ENCODE results near the gene ANKRD33.

The ANKRD33 gene

DNA sequence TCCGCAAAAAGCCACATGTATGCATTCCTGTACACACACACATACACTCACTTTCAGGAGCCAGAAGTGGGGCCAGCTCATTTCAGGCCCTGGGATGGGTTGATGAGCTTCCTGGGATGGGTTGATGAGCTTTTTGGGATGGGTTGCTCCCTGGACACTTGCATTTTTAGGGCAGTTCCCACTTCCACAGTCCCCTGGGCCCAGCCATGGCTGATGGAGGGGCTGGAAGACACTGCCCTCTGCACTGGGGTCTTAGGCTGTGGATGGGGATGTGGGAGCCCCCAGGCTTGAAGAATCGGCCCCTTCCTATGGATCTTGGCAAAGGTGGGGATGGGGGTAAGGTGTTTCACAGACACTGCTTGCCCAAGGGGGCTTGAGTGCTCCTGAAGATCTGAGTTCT, 32.1 kb downstream of the ANKRD33 start:
- no peak for DNase-seq (ENCODE audit: low read depth)

DNA sequence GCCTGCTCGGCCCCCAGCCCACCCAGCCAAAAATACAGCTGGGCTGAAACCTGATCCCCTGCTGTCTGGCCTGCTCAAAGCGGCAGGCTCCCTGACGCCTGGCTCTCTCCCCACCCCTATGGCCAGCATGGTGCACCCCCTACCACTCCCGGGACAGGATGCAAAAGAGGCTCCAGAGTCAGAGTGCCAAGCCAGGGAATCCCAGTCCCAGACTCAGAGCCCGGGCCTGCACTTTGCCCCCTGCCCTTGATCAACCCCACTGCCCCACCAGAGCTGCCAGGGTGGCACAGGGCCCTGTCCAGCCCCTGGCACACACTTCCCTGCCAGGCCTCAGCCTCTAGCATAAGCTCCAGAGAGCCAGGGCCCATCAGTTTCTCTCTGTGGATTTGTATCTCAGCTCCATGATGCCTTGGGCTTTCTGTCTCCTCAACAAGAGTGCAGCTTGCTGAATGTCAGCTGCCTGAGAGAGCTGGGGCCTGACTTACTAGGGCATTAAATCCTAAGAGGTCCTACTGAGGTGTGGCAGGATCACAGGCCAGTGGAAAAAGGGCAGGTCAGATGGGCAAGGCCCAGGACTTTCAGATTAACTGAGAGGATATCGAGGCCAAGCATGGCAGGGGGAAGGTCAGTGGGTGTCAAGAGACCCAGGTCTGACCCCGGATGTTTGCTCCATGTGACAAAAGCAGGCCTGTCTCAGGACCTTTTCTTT, 33.3 kb downstream of the ANKRD33 start:
- DNase-seq (ENCODE audit: low read depth) = no peak

DNA sequence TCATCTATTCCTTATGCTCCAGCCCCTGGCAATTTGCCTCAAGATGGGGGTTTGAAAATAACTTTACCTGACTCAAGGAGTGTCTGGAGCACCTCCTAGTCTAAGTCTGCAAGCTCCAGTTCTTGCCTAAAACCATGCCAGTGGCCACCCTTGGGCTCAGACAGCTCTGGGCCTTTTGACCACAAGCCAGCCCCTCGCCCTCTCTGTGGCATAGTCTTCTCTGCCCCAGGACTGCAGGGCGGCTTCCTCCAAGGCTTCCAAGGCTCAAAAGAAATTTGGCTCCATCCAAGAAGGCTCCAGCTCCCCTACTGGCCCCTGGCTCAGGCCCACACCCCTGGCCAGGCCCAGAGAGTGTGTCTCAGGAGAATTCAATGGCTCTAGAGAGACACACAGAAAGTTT, 34.2 kb downstream of the ANKRD33 start:
- DNase-seq (ENCODE audit: low read depth) = no peak

DNA sequence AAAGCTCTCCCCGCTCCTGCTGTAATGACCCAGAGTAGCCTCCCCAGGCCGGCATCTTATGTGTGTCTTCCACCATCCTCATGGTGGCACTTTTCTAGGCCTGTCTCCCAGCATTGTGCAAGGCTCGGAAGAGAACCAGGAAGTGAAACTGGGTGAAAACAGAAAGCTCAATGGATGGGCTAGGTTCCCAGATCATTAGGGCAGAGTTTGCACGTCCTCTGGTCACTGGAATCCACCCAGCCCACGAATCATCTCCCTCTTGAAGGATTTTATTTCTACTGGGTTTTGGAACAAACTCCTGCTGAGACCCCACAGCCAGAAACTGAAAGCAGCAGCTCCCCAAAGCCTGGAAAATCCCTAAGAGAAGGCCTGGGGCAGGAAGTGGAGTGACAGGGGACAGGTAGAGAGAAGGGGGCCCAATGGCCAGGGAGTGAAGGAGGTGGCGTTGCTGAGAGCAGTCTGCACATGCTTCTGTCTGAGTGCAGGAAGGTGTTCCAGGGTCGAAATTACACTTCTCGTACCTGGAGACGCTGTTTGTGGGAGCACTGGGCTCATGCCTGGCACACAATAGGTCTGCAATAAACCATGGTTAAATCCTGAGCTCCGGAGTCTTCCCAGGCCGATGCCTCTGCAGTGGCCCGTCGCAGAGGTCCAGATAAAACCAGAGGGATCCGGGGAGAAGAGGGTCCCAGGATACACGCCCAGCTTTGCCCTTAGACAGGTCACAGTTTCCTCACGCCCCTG, 35.0 kb downstream of the ANKRD33 start:
- DNase-seq (ENCODE audit: low read depth) = no peak

DNA sequence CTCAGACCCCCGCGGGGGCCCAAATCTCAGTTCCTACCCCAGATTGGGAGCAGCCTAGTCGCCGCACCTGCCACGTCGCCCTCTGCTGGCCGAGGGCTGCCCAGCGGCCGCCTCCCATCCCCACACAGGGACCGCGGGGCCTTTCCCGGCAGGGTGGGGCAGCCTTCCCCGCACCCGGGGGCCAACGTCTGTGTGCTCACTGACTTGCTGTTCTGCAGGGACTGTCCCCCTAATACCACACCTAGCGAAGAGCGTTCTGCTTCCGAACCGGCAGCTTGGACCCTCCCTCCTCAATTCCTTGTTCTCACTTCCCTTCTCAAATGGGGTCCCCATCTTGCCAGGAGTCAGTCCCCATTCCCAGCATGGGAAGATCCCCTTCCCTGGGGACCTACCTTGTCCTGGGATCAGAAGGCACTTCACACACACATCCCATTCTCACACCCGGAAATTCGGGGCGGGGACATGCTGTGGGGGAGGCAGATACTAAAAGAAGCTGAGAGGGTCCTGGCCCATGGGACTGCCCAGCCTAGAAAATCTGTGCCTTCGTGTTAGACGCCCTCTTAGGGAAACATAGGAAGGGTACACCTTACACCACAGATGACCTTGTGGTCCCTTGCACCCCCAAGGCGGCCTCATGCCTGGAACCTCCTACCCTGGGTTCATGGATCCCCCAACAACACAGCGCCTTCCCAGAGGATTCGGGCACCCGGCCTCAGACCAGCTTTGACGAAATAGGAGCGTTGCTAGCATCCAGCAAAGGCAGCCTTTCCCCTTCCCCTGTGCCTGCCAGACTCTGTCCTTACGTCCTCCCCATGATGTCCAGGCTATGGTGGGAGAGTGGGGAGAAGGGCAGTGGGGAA, 35.8 kb downstream of the ANKRD33 start:
- no peak for DNase-seq (ENCODE audit: low read depth)

DNA sequence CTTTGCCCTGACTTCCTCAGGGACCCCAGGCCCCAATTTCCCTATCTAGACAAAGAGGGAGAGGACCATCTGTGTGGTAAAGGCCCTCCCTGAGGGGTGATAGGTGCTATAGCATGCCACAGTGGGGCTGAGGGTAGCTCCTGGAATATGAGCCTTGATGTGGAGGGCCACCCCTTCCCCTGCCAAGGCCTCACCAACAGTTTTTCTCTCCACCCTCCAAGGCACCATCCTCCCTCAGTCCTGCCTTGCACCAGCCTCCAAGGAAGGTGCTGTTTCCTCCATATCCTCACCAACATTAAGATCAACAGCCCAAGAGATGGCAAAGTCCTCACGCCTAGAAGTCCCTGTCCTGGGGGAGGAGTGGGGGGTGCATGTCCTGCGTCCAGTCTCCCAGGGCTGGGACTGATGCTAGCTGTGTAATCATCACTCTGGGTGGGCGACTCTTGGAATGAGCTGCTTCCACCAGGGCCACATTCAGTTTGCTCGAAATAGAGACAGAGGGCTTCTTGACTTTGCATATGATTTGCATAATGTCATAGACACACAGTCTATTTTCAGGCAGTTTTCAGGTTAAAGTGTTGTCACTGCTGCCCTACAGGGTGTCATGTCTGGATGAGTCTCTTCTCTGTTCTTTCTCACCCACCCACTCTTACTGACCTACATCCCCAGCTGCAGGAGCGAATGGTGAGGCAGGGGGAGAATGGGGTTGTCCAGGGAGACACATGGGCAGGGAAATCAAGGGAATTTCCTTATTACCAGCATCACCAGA, 36.8 kb downstream of the ANKRD33 start:
- DNase-seq (ENCODE audit: low read depth) = no peak

DNA sequence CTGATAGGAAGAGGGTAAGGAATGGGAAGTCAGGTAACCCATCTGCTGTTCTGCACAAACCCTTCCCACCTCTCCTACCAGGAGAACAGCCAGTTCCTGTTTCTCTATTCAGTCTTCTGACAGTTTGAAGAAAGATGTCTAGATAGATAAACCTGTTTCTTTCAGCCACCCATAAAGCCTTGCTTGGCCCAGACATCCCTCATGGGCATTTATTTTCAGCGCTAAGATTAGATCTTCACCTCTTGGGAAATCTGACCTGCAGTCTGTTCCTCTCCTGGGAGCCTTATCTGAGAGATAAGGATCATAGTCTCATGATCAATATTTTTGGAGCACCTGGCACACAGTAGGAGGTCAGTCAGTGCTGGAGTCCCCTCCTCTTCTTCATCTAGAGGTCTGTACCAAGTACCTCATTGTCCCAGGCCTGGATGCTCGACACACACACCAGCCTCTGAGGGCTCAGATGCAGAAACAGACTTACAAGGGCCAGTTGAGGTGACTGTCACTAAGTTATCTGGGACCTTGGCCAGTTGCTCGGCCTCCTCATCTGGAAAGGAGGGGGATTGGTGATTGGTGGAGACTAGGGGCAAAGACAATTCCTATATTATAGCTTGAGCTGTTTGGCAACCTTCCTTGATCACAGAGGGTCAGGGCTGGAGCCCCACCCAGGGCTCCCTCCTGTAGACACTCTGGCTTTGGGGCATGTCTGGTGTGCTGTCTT, 37.6 kb downstream of the ANKRD33 start:
- no peak for DNase-seq (ENCODE audit: low read depth)

DNA sequence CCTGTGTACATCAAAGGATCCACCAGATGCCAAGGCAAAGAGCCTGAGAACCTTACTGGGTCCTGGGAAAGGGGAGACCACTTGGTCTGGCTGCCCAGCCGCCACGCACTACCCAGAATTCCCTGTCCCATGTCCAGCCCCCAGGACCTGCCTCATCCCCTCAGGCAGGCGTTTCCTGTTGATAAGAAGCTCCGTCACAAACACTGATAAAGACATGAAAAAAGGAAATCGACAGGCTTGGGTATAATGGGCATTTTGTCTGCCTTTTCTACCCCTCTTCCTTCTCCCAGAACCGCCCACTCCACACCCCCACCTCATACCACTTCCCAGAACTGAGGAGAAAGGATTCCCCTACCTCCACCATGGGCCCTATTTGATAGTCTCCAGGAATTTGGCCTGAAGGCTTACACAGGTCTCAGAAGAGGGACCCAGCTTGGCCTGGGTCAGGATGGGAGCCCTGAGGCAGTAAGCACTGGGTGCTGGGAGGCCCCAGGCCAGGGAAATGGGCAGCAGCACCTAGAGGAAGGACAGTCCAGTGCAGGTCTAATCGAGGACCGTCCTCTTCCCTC, 38.2 kb downstream of the ANKRD33 start:
- no peak for DNase-seq (ENCODE audit: low read depth)

DNA sequence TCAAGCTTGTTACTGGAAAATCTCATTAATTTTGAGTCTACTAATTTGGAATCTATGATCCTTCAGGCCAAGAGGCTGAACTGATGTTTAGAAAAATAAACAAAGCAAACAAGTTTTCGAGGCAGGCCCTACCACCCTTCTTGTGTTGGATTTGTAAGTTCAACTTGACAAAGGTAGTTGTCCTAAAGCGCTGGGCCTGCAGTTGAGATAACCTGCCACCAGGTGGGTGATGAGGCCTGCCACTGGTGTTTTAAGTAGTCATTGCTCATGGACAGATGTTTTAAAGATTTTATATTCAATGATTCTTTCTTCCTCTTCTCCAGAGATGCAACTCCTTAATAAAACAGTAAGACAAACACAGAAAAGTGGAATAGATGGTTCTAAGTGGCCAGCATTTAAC, 38.8 kb downstream of the ANKRD33 start:
- DNase-seq (ENCODE audit: low read depth) = no peak

DNA sequence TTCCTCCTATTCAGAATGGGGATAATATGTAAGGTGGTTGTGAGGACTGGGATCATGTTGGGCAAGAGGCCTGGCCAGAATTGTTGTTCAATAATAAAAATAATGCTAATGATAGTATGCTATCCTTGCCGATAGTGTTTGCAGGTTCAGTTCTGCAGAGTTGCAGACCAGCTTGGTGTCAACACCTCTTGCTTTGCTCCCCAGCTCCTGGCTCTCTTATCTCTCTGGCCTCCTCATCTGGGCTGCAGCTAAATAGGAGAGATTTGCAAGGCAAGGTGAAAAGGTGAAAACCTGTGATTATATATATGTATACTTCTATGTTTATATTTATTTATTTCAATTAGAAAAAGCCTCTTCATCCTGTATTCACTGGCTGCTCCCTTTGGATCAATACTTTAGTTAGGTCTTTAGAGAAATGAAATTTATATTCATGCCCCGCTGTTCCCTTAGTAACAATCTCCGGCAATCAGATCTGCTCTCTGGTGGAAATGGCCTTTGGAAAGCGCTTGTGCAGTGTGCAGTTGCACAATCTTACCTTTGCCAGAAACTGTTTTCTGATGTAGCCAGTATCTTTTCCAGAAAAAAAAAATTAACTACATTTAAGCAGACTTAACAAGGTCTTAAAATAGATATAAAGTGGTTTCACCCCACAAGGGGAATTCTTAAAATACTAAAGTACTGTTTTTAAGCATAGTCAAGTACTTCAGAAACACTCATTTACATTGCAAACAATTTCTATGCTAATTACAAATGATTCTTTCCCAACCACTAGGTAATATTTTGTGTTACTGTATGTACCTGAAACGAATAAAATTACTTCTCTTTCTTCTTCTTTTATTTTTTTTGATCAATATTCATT, 44.5 kb downstream of the ANKRD33 start:
- DNase-seq (ENCODE audit: low read depth) = no peak

DNA sequence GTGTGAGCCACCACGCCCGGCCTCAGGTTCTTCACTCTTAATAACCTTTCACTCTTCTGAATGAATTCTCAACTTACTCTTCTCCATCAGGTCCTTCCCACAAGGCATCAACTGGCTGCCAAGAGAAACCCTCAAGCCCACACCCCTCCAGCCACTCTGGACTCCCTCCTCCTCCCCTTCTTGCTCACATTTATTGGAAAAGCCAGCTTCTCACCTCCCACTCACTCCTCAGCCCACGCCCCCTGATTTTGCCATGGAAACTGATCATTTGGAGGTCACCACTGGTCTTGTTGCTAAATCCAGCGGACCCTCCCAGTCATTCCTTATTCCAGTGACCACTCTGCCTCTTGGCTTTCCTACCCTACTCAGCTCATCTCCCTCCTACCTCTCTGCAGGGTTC, 46.2 kb downstream of the ANKRD33 start:
- DNase-seq (ENCODE audit: low read depth) = no peak

DNA sequence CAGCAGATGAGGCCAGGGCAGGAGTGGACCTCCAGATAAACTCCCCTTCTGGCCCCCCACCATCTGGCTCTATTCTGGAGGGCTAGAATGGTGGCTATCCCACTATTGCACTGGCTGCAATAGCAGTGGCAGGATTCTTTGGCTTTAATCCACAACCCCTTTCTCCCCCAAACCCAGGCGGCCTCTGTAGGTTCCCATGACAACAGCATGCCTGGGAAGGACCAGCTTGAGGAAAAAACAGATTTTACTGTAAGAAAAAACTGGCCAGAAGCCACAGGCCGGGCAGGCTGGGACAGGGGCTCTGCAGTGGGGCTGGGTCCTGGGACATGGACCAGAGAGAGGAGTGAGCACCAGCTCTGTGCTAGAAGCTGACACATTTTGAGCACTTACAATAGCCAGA, 50.0 kb downstream of the ANKRD33 start:
- DNase-seq (ENCODE audit: low read depth) = no peak

DNA sequence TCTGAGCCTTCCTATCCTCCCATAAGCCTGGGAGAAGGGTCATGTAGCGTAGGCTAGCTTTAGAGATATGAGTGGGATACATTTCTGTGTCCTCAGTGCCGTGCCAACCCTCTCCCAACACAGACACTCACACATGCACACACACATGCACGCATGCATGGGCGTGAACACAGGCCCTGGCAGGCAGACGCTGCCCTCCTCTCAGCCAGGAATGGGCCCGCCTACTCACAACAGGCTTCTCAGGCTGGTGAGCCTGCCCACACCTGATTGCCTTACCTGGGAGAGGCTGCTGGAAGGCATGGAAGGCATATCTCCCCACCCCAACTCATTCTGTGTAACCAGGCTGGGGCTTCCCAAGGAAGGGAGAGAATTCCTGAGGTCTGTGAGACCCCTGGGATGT, 50.8 kb downstream of the ANKRD33 start:
- no peak for DNase-seq (ENCODE audit: low read depth)

DNA sequence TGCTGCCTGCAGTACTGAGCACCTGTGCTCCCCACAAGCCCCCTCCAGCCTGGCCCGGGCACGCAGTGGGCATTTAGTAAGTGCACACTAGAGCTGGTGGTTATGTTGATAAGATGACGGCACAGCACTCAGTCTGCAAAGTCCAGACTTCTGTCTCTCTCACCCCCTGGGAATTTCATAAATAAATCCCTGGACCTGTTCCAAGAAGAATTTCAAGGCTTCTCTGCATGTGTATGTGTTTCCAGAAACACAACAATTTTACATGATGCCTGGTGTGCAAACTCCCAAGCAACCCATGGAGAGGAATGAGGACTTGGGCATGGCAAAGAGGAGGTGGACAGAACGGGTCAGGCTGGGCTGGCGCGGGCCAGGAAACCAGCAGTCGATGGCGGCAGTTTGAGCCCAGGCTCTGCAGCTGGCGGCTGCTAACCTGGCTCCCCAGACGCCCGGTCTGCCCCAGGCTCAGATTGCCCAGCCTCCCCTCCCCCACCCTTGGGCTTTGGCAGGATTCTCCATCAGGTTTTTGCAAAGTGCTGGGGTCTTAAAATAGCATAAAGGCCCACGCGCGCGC, 53.2 kb downstream of the ANKRD33 start:
- no peak for DNase-seq (ENCODE audit: low read depth)

Data from HS-27A (cell line).